Left lobe of liver (tissue), 1 donor: ENCODE data around the gene NTNG2. TPM values are rescaled to one million over a fixed set of nuclear protein-coding genes. Genes with fewer than 3 reads are reported as not detected.

Experiments used
- total RNA-seq: library from RNA; stranded (reverse); gene quantifications from one replicate; pipeline ENCODE4 v1.2.1, GENCODE V29; 2021
- donor health status: DM: no; HTN: yes; CAD: no.

Gene NTNG2
- total RNA-seq, 1 donor from 2014 or later, result 0.38 TPM

Other genes with a start within 250 kb of the NTNG2 start
- 4.8 TPM for gene MED27, start 82.2 kb upstream of the NTNG2 start, total RNA-seq
- gene SETX, start 192.9 kb downstream of the NTNG2 start, total RNA-seq, result 15.8 TPM
- gene TTF1, start 244.8 kb downstream of the NTNG2 start, total RNA-seq, result 2.4 TPM
- gene CFAP77, start 248.2 kb downstream of the NTNG2 start, total RNA-seq, result not detected